ES-I3 (cell line): ENCODE measurements around the gene CTXN1.
"Not testable (repeated sequence)": the region's sequence is repeated elsewhere in the genome, so short reads cannot be mapped to it uniquely, and the experiment has no call there.

Experiments used
- H3K36me3 ChIP-seq: 2 replicates; pipeline ENCODE4 v1.6.1; 2013; ENCODE audit warnings: mild to moderate bottlenecking, low read length, control low read depth, moderate library complexity; ENCODE audit not compliant: insufficient read depth
- H3K4me1 ChIP-seq: 2 replicates; pipeline ENCODE4 v1.6.1; 2013; ENCODE audit warnings: mild to moderate bottlenecking, control low read depth, low read length; ENCODE audit not compliant: insufficient read depth
- H3K9ac ChIP-seq: 2 replicates; pipeline ENCODE4 v1.6.1; 2013; ENCODE audit warnings: low read depth, mild to moderate bottlenecking, low read length, moderate library complexity
- H3K9me3 ChIP-seq: 2 replicates; pipeline ENCODE4 v1.6.1; 2013; ENCODE audit warnings: mild to moderate bottlenecking, low read length, moderate library complexity; ENCODE audit not compliant: control insufficient read depth, insufficient read depth

Gene CTXN1

GRCh38 chr19:7933828-7934725, 8.1 kb upstream of the CTXN1 start:
- H3K4me1 ChIP-seq: no peaks in the 10 kb centered on the region
- peaks cover 8% of the 10 kb centered on the region for H3K36me3 ChIP-seq
- H3K9ac ChIP-seq: no peak overlapping the region
- no peaks in the 10 kb centered on the region for H3K9me3 ChIP-seq

GRCh38 chr19:7933411-7933810, 7.5 kb upstream of the CTXN1 start:
- Histone ChIP-seq H3K9me3 (no peaks in the 10 kb centered on the region), H3K36me3 (peaks cover 8% of the 10 kb centered on the region), H3K9ac (no peak overlapping the region), H3K4me1 (no peaks in the 10 kb centered on the region)

GRCh38 chr19:7932930-7933300, 7.0 kb upstream of the CTXN1 start:
- no peaks in the 10 kb centered on the region for H3K4me1 ChIP-seq
- no peak overlapping the region for H3K9ac ChIP-seq
- H3K9me3 ChIP-seq: no peaks in the 10 kb centered on the region
- peaks cover 8% of the 10 kb centered on the region for H3K36me3 ChIP-seq

GRCh38 chr19:7932276-7932929, 6.5 kb upstream of the CTXN1 start:
- Histone ChIP-seq H3K4me1 (no peaks in the 10 kb centered on the region), H3K36me3 (peaks cover 8% of the 10 kb centered on the region), H3K9ac (no peak overlapping the region), H3K9me3 (no peaks in the 10 kb centered on the region)

- no peaks in the 10 kb centered on the region for H3K4me1 ChIP-seq
- H3K36me3 ChIP-seq: peaks cover 8% of the 10 kb centered on the region
- H3K9me3 ChIP-seq: no peaks in the 10 kb centered on the region
- no peak overlapping the region for H3K9ac ChIP-seq
Observed at GRCh38 chr19:7931221-7932061, 5.5 kb upstream of the CTXN1 start.

GRCh38 chr19:7930765-7931164, 4.8 kb upstream of the CTXN1 start:
- no peak overlapping the region for H3K9ac ChIP-seq
- H3K36me3 ChIP-seq: peaks cover 8% of the 10 kb centered on the region
- H3K4me1 ChIP-seq: no peaks in the 10 kb centered on the region; the same call in 1 of the 2 replicates
- no peaks in the 10 kb centered on the region for H3K9me3 ChIP-seq

GRCh38 chr19:7930030-7930429, 4.1 kb upstream of the CTXN1 start:
- not testable (repeated sequence) for H3K9me3 ChIP-seq, H3K4me1 ChIP-seq, H3K9ac ChIP-seq, H3K36me3 ChIP-seq

GRCh38 chr19:7928741-7929701, 3.1 kb upstream of the CTXN1 start:
- Histone ChIP-seq H3K9ac (no peak overlapping the region), H3K36me3 (peaks cover 8% of the 10 kb centered on the region), H3K4me1 (no peaks in the 10 kb centered on the region; the same call in 1 of the 2 replicates), H3K9me3 (no peaks in the 10 kb centered on the region)

- Histone ChIP-seq H3K36me3 (peaks cover 2% of the 10 kb centered on the region), H3K9ac (no peak overlapping the region), H3K9me3 (no peaks in the 10 kb centered on the region), H3K4me1 (no peaks in the 10 kb centered on the region; the same call in 1 of the 2 replicates)
Observed at GRCh38 chr19:7928334-7928706, 2.4 kb upstream of the CTXN1 start.

GRCh38 chr19:7927605-7928333, 1.8 kb upstream of the CTXN1 start:
- Histone ChIP-seq H3K9me3 (no peaks in the 10 kb centered on the region), H3K9ac (no peak overlapping the region), H3K4me1 (no peaks in the 10 kb centered on the region; the same call in 1 of the 2 replicates), H3K36me3 (no peaks in the 10 kb centered on the region; the same call in 1 of the 2 replicates)

- Histone ChIP-seq H3K9ac (no peak overlapping the region; the same call in 1 of the 2 replicates), H3K36me3 (no peaks in the 10 kb centered on the region), H3K4me1 (no peaks in the 10 kb centered on the region; the same call in 1 of the 2 replicates), H3K9me3 (no peaks in the 10 kb centered on the region)
Observed at GRCh38 chr19:7926727-7927604, 1.0 kb upstream of the CTXN1 start.

- H3K9me3 ChIP-seq: no peaks in the 10 kb centered on the region
- H3K9ac ChIP-seq: peak overlapping the region; percentile 48; the same call in 1 of the 2 replicates
- peaks cover 3% of the 10 kb centered on the region; the same call in 1 of the 2 replicates for H3K4me1 ChIP-seq
- no peaks in the 10 kb centered on the region for H3K36me3 ChIP-seq
Observed at GRCh38 chr19:7925171-7925851, 624 bp downstream of the CTXN1 start.
